NCI-H2196 (cell line): ENCODE data around the gene SPDEF.
A peak's percentile ranks its signal among the peaks of the same experiment; 100 is the strongest.

ENCODE experiments used
- DNase-seq: peaks from one replicate; lab custom pipeline; 2025; ENCODE audit not compliant: unreplicated experiment; lab: John Stamatoyannopoulos, UW

SPDEF gene

GRCh38 chr6:34556031-34556471, at the start of gene SPDEF:
TSS of gene SPDEF (minus strand) at chr6:34556329. CDS start at chr6:34544455, 11,874 bp downstream.
- no peak for DNase-seq

- DNase-seq: no peak
These were observed 47.6 kb upstream of the SPDEF start for GRCh38 chr6:34603707-34604106.

DNA sequence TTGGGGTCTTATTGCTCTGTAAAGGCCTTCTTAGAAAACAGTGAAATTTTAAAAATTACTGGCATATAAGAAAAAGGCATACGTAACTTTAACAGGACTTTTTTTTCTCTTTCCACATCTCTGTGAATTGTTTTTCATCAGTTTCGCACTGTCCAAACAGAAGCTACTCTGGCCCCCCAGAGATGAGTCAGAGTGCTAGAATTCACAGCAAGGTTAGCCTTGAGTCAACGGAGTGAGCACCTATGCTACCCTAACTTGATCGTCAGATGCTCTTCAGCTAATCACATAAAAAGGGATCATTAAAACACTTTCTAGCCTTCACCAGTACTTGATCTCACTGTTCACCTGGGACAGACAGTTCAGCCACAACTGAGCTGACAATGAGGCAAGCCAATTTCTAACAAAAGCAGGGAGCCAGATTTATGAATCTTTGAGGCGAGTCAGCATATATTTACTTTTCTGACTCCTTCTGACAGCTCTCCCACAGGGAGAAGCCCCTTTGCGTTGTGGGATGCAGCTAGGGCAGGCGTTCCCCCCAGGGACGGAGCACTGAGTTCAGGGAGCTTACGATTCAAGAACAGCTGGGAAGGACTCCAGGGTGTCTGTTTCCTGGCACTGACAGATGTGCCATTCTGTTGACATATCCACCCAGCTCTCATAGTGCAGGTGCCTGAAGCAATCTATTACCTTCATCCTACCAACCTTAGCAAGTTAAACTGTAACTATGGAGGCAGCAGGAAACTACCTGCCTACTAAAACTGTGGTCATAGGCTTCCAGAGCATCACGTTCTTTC, 46.4 kb upstream of the SPDEF start:
- peak; percentile 44 for DNase-seq

DNA sequence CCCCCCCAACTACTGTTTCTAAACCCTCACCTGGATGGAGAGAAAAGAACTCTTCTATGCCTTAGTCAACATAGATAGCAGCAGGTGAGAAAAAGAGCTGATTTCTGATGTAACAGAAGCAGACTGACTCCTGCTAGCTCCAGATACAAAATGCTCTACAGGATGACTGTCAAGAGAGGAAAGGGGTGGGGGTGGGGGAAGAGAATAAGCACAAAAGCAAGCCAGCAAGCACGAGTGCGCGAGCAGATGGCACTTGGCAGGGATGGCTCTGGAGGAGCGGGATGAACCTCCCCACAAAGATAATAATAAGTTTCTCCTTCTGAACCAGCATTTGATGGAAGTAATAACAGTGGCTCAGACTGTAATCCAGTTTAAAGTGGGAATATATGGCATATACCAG, 45.6 kb upstream of the SPDEF start:
- DNase-seq: peak; percentile 70

DNA sequence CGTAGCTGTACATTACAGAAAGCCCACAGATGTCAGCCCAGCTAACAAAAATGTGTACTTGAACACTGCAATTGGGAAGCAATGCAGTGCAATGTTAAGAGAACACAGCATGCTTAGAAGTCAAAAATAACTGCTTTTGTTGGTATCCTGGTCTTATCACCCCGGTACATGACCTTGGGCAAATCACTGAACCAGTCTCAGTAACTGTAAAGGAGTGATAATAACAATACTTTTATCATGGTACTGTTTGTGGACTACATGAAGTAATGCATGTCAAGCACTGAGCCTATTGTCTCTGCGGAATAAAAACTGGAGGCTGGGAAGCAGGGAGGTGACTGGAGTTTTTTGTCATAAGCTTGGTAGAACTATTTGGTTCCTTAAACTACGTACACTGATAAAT, 44.7 kb upstream of the SPDEF start:
- DNase-seq: no peak

DNA sequence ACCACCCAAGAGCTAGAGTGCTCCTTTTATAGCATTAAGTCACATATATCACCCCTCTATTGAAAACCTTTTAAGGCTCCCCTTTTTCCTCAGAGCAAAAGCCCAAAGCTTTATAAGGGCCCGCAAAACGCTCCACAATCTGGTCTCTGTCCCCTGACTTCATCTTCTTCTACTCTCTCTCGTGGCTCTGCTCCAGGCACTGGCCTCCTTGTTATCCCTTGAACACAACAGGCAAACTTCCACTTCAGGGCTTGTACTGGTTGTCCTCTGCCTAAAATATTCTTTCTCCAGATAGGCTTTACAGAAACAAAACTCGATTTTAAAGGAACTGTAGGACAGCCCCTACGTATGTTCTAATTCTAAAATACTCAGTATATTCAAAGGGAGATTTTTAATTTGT, 44.0 kb upstream of the SPDEF start:
- DNase-seq: no peak

- DNase-seq: peak; percentile 14
These were observed 42.6 kb upstream of the SPDEF start for GRCh38 chr6:34598712-34599111.

DNA sequence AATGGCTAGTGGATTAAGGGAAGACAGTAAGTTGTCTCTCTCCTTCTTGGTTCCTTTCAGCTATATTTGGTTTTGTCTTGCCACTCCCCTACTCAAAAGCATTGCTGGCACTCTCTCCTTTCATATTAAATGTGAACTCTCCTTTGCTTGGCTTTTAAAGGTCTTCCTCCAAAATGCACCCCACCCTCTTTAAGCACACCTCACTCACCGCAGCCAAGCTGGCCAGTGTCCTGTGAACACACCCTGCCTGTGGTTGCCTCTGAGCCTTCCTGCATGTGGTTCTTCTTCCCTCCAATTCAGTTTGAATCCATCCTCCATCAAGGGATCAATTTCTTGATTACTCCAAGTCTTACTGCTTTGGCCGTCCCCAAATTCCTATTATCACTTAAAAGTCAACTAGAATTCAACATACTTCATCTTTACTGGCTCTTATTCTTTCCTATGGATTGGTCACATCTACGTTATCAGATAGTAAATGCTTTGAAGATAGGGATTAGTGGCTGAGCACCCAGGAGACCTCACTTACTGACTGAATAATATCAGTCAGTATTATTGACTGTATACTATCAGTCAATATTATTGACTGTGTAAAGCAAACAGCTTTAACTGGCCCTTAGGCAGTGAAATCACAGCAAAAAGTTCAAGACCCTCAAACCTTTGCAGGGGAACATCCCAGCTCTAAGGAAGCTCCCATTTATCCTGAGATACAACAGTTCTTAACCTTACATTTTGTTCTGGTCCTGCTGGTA, 41.6 kb upstream of the SPDEF start:
- no peak for DNase-seq

DNA sequence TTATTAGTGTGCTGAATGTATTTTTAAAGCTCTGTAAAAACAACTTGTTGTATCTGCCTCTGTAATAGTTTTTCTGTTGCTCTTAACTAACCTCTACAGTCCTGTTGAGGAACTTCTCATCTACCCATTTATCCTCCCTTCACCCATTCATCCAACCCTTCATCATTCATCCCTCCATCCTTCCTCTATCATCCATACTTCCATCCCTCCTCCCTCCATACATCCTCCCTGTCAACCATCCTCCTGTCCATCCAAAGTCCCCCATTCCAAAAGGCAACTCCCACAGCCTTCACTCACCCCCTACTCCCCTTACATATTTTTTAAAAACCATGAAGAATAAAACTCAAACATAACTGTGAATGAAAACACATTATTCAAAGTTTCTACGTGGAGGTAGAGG, 40.7 kb upstream of the SPDEF start:
- no peak for DNase-seq

GRCh38 chr6:34595332-34596184, 39.4 kb upstream of the SPDEF start:
- no peak for DNase-seq

GRCh38 chr6:34593701-34594100, 37.6 kb upstream of the SPDEF start:
- DNase-seq: no peak

DNA sequence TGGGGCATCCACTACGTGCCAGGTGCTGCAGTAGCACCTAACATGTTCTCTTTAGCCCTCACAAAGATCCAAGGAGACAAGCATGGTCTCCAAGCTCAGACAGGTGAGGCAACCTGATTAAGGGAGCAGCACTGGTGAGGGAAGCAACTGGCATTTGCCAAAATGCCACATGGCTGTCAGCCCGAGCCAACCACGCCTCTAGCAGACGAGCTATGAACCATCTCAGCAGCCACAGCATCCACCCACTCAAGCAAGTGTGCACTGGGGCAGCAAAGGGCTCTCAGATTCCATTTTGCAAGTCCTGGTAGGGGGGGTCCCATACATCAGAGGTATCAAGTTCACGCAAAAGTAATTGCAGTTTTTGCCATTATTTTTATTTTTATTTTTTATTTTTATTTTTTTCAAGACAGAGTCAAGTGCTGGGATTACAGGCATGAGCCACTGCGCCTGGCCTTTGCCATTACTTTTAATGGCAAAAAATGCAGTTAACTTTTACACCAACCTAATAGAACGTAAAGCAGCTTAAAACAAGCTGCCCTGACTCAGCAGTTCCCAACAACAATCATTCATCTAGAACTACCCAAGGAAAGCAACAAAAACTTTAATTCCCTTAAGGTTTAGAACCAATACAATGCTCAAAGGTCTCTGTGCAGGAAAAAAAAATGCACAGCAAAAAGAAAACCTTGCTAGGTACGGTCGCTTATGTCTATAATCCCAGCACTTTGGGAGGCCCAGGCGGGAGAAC, 36.3 kb upstream of the SPDEF start:
- no peak for DNase-seq

GRCh38 chr6:34589691-34590090, 33.6 kb upstream of the SPDEF start:
- DNase-seq: no peak

- no peak for DNase-seq
These were observed 33.0 kb upstream of the SPDEF start for GRCh38 chr6:34589140-34589539.

GRCh38 chr6:34587851-34588250, 31.7 kb upstream of the SPDEF start:
- no peak for DNase-seq

DNA sequence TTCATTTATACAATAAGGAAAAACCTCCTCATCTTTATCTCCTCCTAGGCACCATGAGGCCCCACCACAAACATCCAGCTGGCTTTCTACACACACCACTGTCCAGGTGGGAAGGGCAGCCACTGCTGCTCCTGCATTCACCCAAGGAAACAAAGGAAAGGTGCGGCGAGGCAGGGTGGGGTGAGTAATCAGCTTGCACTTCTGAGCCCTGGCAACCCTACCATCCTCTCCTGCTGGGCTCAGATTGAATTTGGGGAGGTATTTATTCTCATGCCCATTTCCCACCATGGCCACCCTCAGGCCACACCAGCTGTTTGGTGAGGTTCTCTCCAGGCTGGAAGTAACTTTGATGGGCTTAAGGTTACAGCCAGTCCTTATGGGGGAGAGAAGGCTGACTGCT, 31.2 kb upstream of the SPDEF start:
- no peak for DNase-seq

GRCh38 chr6:34586327-34587040, 30.4 kb upstream of the SPDEF start:
- DNase-seq: no peak

DNA sequence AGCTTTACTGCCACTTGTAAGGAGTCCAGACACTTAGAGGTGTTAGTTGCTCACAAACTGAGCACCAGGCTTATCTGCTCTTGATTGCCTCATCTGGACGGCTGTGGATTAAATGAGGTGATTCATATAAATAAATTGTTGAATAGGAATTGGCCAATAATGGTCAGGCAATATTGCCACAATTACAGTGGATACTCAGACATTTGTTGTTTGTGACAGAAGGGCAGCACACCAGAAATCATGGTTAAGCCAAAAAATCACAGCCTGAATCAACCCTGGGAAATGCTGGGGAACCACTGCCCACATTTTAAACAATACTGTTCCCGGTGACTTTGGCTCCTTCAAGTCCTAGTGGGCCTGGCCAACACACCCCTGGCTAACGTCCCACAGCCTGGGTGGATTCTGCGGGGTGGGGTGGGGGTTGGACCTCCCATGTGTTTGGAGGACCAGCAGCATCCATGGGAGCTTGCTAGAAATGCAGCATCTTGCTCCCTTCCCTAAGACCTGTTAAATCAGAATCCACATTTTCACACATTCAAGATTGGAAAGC, 29.5 kb upstream of the SPDEF start:
- DNase-seq: no peak

DNA sequence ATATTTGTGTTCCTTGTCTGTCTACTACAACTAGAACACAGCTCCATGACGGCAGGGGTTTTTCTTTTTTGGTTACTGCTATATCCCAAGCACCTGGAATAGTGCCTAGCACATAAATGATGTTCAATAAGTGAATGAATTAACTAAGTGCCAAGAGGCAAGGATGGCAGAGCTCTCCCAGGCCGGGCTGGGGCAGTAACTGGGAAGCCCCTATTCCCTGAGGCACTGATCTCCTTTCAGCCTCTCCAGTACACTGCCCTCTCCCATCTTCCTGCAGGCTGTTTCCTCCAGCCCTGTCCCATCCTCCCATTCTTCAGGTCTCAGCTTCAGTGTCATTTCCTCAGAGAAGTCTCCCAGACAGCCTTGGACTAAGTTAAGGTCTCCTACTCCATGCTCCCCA, 29.0 kb upstream of the SPDEF start:
- DNase-seq: no peak

- DNase-seq: no peak
These were observed 28.6 kb upstream of the SPDEF start for GRCh38 chr6:34584694-34585093.
